Muscle layer of colon (tissue), 2 donors: ENCODE data around the gene PARP8.
A peak's percentile ranks its signal among the peaks of the same experiment; 100 is the strongest.
"Not testable (repeated sequence)": the region's sequence is repeated elsewhere in the genome, so short reads cannot be mapped to it uniquely, and the experiment has no call there.

Experiments
- H3K27ac ChIP-seq: one replicate; pipeline ENCODE4 v1.7.0; 2013; ENCODE audit warnings: low read depth, mild to moderate bottlenecking, low read length, moderate library complexity
- H3K27me3 ChIP-seq, 2 donors: one replicate each; pipeline ENCODE4 v1.7.0; 2013; ENCODE audit warnings: low read length in 2 of 2, mild to moderate bottlenecking in 2 of 2; ENCODE audit not compliant: insufficient read depth in 2 of 2, control insufficient read depth in 1 of 2
- H3K36me3 ChIP-seq: one replicate; pipeline ENCODE4 v1.7.0; 2013; ENCODE audit warnings: mild to moderate bottlenecking, low read length; ENCODE audit not compliant: insufficient read depth
- H3K4me1 ChIP-seq: one replicate; pipeline ENCODE4 v1.7.0; 2013; ENCODE audit warnings: mild to moderate bottlenecking, low read length; ENCODE audit not compliant: insufficient read depth
- H3K4me3 ChIP-seq, 2 donors: one replicate each; pipeline ENCODE4 v1.7.0; 2013; ENCODE audit warnings: low read length in 2 of 2, low read depth in 1 of 2, mild to moderate bottlenecking in 1 of 2, moderate library complexity in 1 of 2
- H3K9ac ChIP-seq: one replicate; pipeline ENCODE4 v1.7.0; 2013; ENCODE audit warnings: low read length
- H3K9me3 ChIP-seq: one replicate; pipeline ENCODE4 v1.7.0; 2013; ENCODE audit warnings: mild to moderate bottlenecking, low read length
- donor health status: abdominal sarcoma.
- donor health status: Adenocarcinoma of cecum.

The PARP8 gene

GRCh38 chr5:50666261-50667022 lies at the start of gene PARP8:
Gene PARP8 (plus strand): TSS chr5:50666637. CDS start chr5:50667096, 459 bp downstream.
- Histone ChIP-seq H3K27me3 (no peaks in the 10 kb centered on the region), H3K4me3 (peak within 1 kb of the TSS; percentile 76 to 97), H3K9me3 (no peaks in the 10 kb centered on the region), H3K4me1 (peaks cover 8% of the 10 kb centered on the region), H3K27ac (peak within 1 kb of the TSS; percentile 88), H3K36me3 (no peaks in the 10 kb centered on the region), H3K9ac (peak within 1 kb of the TSS; percentile 53)

GRCh38 chr5:50623666-50624065 lies 42.8 kb upstream of the PARP8 start:
- H3K4me3 ChIP-seq: no peak overlapping the region
- no peak overlapping the region for H3K27ac ChIP-seq
- H3K9me3 ChIP-seq: no peaks in the 10 kb centered on the region
- no peaks in the 10 kb centered on the region for H3K27me3 ChIP-seq
- H3K36me3 ChIP-seq: no peaks in the 10 kb centered on the region
- H3K4me1 ChIP-seq: no peaks in the 10 kb centered on the region
- H3K9ac ChIP-seq: no peak overlapping the region

GRCh38 chr5:50634866-50635265 lies 31.6 kb upstream of the PARP8 start:
- not testable (repeated sequence) for H3K27me3 ChIP-seq

GRCh38 chr5:50637576-50637975 lies 28.9 kb upstream of the PARP8 start:
- H3K4me1 ChIP-seq, H3K4me3 ChIP-seq, H3K27me3 ChIP-seq, H3K9me3 ChIP-seq, H3K36me3 ChIP-seq, H3K27ac ChIP-seq, H3K9ac ChIP-seq: not testable (repeated sequence)

More at GRCh38 chr5:50634866-50635265, 31.6 kb upstream of the PARP8 start:
- H3K4me3 ChIP-seq, H3K9ac ChIP-seq, H3K9me3 ChIP-seq, H3K4me1 ChIP-seq, H3K27ac ChIP-seq, H3K36me3 ChIP-seq: not testable (repeated sequence)

GRCh38 chr5:50646591-50646990 lies 19.8 kb upstream of the PARP8 start:
- no peaks in the 10 kb centered on the region for H3K27me3 ChIP-seq
- H3K4me3 ChIP-seq: no peak overlapping the region
- H3K9me3 ChIP-seq: no peaks in the 10 kb centered on the region
- no peak overlapping the region for H3K27ac ChIP-seq
- no peaks in the 10 kb centered on the region for H3K36me3 ChIP-seq
- H3K9ac ChIP-seq: no peak overlapping the region
- no peaks in the 10 kb centered on the region for H3K4me1 ChIP-seq

GRCh38 chr5:50647726-50648125 lies 18.7 kb upstream of the PARP8 start:
- Histone ChIP-seq H3K9me3 (no peaks in the 10 kb centered on the region), H3K9ac (no peak overlapping the region), H3K4me1 (no peaks in the 10 kb centered on the region), H3K27me3 (no peaks in the 10 kb centered on the region), H3K4me3 (no peak overlapping the region), H3K27ac (no peak overlapping the region), H3K36me3 (no peaks in the 10 kb centered on the region)

GRCh38 chr5:50653946-50654345 lies 12.5 kb upstream of the PARP8 start:
- Histone ChIP-seq H3K9me3 (no peaks in the 10 kb centered on the region), H3K9ac (no peak overlapping the region), H3K27ac (no peak overlapping the region), H3K4me3 (no peak overlapping the region), H3K36me3 (no peaks in the 10 kb centered on the region), H3K4me1 (no peaks in the 10 kb centered on the region), H3K27me3 (no peaks in the 10 kb centered on the region)

GRCh38 chr5:50655067-50655809 lies 11.2 kb upstream of the PARP8 start:
- Histone ChIP-seq H3K27ac (no peak overlapping the region), H3K4me3 (no peak overlapping the region), H3K36me3 (no peaks in the 10 kb centered on the region), H3K9me3 (no peaks in the 10 kb centered on the region), H3K4me1 (no peaks in the 10 kb centered on the region), H3K27me3 (no peaks in the 10 kb centered on the region), H3K9ac (no peak overlapping the region)

GRCh38 chr5:50655810-50656205 lies 10.6 kb upstream of the PARP8 start:
- Histone ChIP-seq H3K9ac (no peak overlapping the region), H3K36me3 (no peaks in the 10 kb centered on the region)

GRCh38 chr5:50657044-50657443 lies 9.4 kb upstream of the PARP8 start:
- H3K27me3 ChIP-seq: no peaks in the 10 kb centered on the region
- no peak overlapping the region for H3K9ac ChIP-seq
- no peak overlapping the region for H3K27ac ChIP-seq
- no peaks in the 10 kb centered on the region for H3K9me3 ChIP-seq
- H3K4me1 ChIP-seq: no peaks in the 10 kb centered on the region
- H3K36me3 ChIP-seq: no peaks in the 10 kb centered on the region
- no peak overlapping the region for H3K4me3 ChIP-seq

More at GRCh38 chr5:50655810-50656205, 10.6 kb upstream of the PARP8 start:
- Histone ChIP-seq H3K9me3 (no peaks in the 10 kb centered on the region), H3K4me1 (no peaks in the 10 kb centered on the region), H3K27me3 (no peaks in the 10 kb centered on the region), H3K4me3 (no peak overlapping the region), H3K27ac (no peak overlapping the region)

GRCh38 chr5:50658246-50658645 lies 8.2 kb upstream of the PARP8 start:
- H3K9me3 ChIP-seq: no peaks in the 10 kb centered on the region
- H3K36me3 ChIP-seq: no peaks in the 10 kb centered on the region

More at GRCh38 chr5:50658246-50658645, 8.2 kb upstream of the PARP8 start:
- no peak overlapping the region for H3K9ac ChIP-seq
- H3K27ac ChIP-seq: no peak overlapping the region
- H3K27me3 ChIP-seq: no peaks in the 10 kb centered on the region
- no peak overlapping the region for H3K4me3 ChIP-seq
- H3K4me1 ChIP-seq: no peaks in the 10 kb centered on the region
